Neural progenitor cell (in vitro differentiated cells): ENCODE results near the gene IER5L. TPM values are rescaled to one million over a fixed set of nuclear protein-coding genes. Genes with fewer than 3 reads are reported as not detected.
A peak's percentile ranks its signal among the peaks of the same experiment; 100 is the strongest.

Experiments
- DNase-seq: peaks from one replicate; pipeline ENCODE4 v3.0.0-alpha.2; 2016; ENCODE audit warnings: low spot score
- H2AFZ ChIP-seq: fragments of 200-600 bp; sonication (generic); replicated peaks from 2 replicates; pipeline ENCODE4 v1.6.1; 2016; ENCODE audit warnings: antibody characterized with exemption
- H3F3A ChIP-seq: fragments of 200-600 bp; sonication (generic); 2 replicates; pipeline ENCODE4 v1.6.1; 2016; ENCODE audit warnings: antibody characterized with exemption, low read depth
- H3K27ac ChIP-seq: fragments of 200-600 bp; sonication (generic); 2 replicates; pipeline ENCODE4 v1.5.1; 2016; ENCODE audit warnings: mild to moderate bottlenecking
- H3K27me3 ChIP-seq: fragments of 200-600 bp; sonication (generic); 2 replicates; pipeline ENCODE4 v1.6.1; 2016; ENCODE audit warnings: mild to moderate bottlenecking, moderate library complexity
- H3K36me3 ChIP-seq: fragments of 200-600 bp; sonication (generic); 2 replicates; pipeline ENCODE4 v1.5.1; 2016
- H3K4me1 ChIP-seq: fragments of 200-600 bp; sonication (generic); 2 replicates; pipeline ENCODE4 v1.6.1; 2016; ENCODE audit warnings: mixed run types
- H3K4me2 ChIP-seq: fragments of 200-600 bp; sonication (generic); 2 replicates; pipeline ENCODE4 v1.6.1; 2016
- H3K4me3 ChIP-seq: fragments of 200-600 bp; sonication (generic); 2 replicates; pipeline ENCODE4 v1.5.1; 2016
- H3K79me2 ChIP-seq: fragments of 200-600 bp; sonication (generic); 2 replicates; pipeline ENCODE4 v1.6.1; 2016; ENCODE audit warnings: low read depth
- H3K9ac ChIP-seq: fragments of 200-600 bp; sonication (generic); 2 replicates; pipeline ENCODE4 v1.6.1; 2016
- H3K9me3 ChIP-seq: fragments of 200-600 bp; sonication (generic); 2 replicates; pipeline ENCODE4 v1.5.1; 2016; ENCODE audit warnings: low read depth
- H4K20me1 ChIP-seq: fragments of 200-600 bp; sonication (generic); 2 replicates; pipeline ENCODE4 v1.6.1; 2016; ENCODE audit warnings: low read depth
- H3K27ac Mint-ChIP-seq: 3 replicates; pipeline ENCODE4 v1.8.0; 2021; ENCODE audit warnings: mixed read lengths
- H3K27me3 Mint-ChIP-seq: 2 replicates; pipeline ENCODE4 v1.8.0; 2022; ENCODE audit warnings: low read depth, mild to moderate bottlenecking, inconsistent platforms, moderate library complexity, mixed read lengths; ENCODE audit not compliant: insufficient read depth
- H3K36me3 Mint-ChIP-seq: 3 replicates; pipeline ENCODE4 v1.8.0; 2021; ENCODE audit warnings: mixed read lengths
- H3K4me1 Mint-ChIP-seq: 3 replicates; pipeline ENCODE4 v1.8.0; 2021; ENCODE audit warnings: mixed read lengths
- H3K4me3 Mint-ChIP-seq: 3 replicates; pipeline ENCODE4 v1.8.0; 2021; ENCODE audit warnings: mild to moderate bottlenecking, moderate library complexity, mixed read lengths
- H3K9me3 Mint-ChIP-seq: 3 replicates; pipeline ENCODE4 v1.8.0; 2020; ENCODE audit warnings: mixed read lengths
- EZH2 ChIP-seq: fragments of 200-600 bp; sonication (generic); IDR thresholded peaks from 2 replicates; pipeline ENCODE4 v1.6.1; 2017; ENCODE audit warnings: antibody characterized with exemption, mild to moderate bottlenecking, moderate library complexity
- EZH2phosphoT487 ChIP-seq: fragments of 200-600 bp; sonication (generic); IDR thresholded peaks from 2 replicates; pipeline ENCODE4 v1.6.1; 2017; ENCODE audit warnings: antibody characterized with exemption
- total RNA-seq: library from RNA; depleted of rRNA; stranded (reverse); fragments of >200 nt; gene quantifications from 2 replicates; pipeline ENCODE4 v1.2.3, GENCODE V29; 2015; ENCODE audit warnings: low replicate concordance
- TF ChIP-seq, protein P1 (sequence below): fragments of 200-600 bp; sonication (generic); IDR thresholded peaks from 2 replicates; pipeline ENCODE4 v1.5.1; 2017; ENCODE audit warnings: antibody characterized with exemption, mild to moderate bottlenecking

The IER5L gene
- total RNA-seq, 1 donor from 2014 or later: 12.2 TPM

DNA sequence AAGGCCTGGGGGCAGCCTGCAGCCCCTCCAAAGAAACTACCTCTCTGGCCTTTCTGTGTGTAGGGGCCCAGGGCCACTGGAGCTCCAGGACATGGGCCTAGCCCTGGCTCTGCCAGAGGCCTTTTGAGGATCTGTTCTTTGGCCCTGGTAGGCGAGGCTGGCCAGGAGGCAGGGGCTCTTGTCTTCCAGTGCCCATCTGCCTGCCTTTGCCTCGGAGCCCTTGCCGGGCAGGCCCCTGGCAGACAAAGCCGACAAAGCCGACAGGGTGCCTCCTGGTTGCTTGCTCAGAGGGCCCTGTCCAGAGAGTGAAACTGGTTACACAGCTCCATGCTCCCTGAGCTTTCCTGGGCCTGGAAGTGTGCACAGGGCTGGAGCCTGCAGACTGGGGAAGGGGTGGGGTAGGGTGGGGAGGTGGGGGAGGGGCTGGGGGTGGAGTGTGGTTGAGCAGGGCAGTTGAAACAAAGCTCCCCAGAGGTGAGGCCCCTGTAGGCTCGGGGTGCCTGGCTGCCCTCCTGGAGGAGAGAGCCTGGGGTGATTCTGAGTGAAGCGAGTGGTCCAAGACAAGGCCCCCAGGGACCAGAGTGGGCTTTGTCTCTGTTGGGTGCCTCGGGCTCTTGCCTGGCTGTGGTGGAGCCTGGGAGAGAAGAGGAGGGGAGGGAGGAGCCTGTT lies 37.5 kb downstream of the IER5L start:
- Mint-ChIP-seq H3K4me3 (peak overlapping the region; percentile 83), H3K36me3 (peaks cover 10% of the 10 kb centered on the region), H3K27ac (peak overlapping the region; percentile 99), H3K27me3 (peaks cover 9% of the 10 kb centered on the region), H3K9me3 (no peaks in the 10 kb centered on the region), H3K4me1 (peaks cover 62% of the 10 kb centered on the region)
- peaks cover 44% of the 10 kb centered on the region for H3K4me1 ChIP-seq
- H2AFZ ChIP-seq: no peak overlapping the region
- no peaks in the 10 kb centered on the region for H3K36me3 ChIP-seq
- H3K4me3 ChIP-seq: peak overlapping the region; percentile 30
- TF ChIP-seq, protein P1, sequence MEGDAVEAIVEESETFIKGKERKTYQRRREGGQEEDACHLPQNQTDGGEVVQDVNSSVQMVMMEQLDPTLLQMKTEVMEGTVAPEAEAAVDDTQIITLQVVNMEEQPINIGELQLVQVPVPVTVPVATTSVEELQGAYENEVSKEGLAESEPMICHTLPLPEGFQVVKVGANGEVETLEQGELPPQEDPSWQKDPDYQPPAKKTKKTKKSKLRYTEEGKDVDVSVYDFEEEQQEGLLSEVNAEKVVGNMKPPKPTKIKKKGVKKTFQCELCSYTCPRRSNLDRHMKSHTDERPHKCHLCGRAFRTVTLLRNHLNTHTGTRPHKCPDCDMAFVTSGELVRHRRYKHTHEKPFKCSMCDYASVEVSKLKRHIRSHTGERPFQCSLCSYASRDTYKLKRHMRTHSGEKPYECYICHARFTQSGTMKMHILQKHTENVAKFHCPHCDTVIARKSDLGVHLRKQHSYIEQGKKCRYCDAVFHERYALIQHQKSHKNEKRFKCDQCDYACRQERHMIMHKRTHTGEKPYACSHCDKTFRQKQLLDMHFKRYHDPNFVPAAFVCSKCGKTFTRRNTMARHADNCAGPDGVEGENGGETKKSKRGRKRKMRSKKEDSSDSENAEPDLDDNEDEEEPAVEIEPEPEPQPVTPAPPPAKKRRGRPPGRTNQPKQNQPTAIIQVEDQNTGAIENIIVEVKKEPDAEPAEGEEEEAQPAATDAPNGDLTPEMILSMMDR: no peak
- TF ChIP-seq EZH2 (no peak), EZH2phosphoT487 (no peak)
- no peaks in the 10 kb centered on the region for H3K9me3 ChIP-seq
- DNase-seq: peak; percentile 58
- H3K27me3 ChIP-seq: no peaks in the 10 kb centered on the region
- peaks cover 7% of the 10 kb centered on the region for H4K20me1 ChIP-seq
- H3K4me2 ChIP-seq: peak overlapping the region; percentile 62
- H3K9ac ChIP-seq: no peak overlapping the region
- peaks cover 33% of the 10 kb centered on the region for H3K79me2 ChIP-seq
- H3K27ac ChIP-seq: peak overlapping the region; percentile 94
- peaks cover 45% of the 10 kb centered on the region for H3F3A ChIP-seq

DNA sequence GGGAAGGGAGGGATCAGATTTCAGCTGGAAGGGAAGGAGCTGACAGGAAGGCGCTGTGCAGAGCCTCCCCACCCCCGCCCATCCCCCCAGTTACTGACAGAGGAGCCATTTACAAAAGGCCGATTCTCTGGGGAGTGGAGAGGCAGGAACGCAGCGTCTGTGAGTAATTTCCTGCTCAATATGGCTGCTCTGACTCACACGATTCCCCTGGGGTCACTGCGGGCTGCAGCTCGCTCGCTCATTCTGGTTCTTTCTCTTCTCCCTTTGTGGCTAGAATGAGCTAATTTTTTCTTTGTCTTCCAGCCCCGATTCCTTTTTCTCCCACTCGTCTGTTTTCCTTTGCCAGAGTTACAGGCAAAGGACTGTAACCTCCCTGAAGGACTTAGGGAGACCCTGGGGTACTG lies 38.1 kb downstream of the IER5L start:
- peaks cover 39% of the 10 kb centered on the region for H3K4me1 ChIP-seq
- peaks cover 2% of the 10 kb centered on the region for H4K20me1 ChIP-seq
- TF ChIP-seq EZH2 (no peak), EZH2phosphoT487 (no peak)
- TF ChIP-seq, protein P1: no peak
- peaks cover 58% of the 10 kb centered on the region for H3K4me1 Mint-ChIP-seq
- no peak overlapping the region for H3K9ac ChIP-seq
- no peaks in the 10 kb centered on the region for H3K9me3 ChIP-seq
- H3K27ac ChIP-seq: peak overlapping the region; percentile 94
- H2AFZ ChIP-seq: no peak overlapping the region
- H3K4me3 Mint-ChIP-seq: peak overlapping the region; percentile 83
- peaks cover 9% of the 10 kb centered on the region for H3K27me3 Mint-ChIP-seq
- H3K4me2 ChIP-seq: peak overlapping the region; percentile 62
- peaks cover 40% of the 10 kb centered on the region for H3F3A ChIP-seq
- H3K4me3 ChIP-seq: peak overlapping the region; percentile 30
- no peaks in the 10 kb centered on the region for H3K9me3 Mint-ChIP-seq
- H3K79me2 ChIP-seq: peaks cover 33% of the 10 kb centered on the region
- peak; percentile 94 for DNase-seq
- H3K36me3 Mint-ChIP-seq: peaks cover 13% of the 10 kb centered on the region
- no peaks in the 10 kb centered on the region for H3K27me3 ChIP-seq
- no peaks in the 10 kb centered on the region for H3K36me3 ChIP-seq
- H3K27ac Mint-ChIP-seq: peak overlapping the region; percentile 99

DNA sequence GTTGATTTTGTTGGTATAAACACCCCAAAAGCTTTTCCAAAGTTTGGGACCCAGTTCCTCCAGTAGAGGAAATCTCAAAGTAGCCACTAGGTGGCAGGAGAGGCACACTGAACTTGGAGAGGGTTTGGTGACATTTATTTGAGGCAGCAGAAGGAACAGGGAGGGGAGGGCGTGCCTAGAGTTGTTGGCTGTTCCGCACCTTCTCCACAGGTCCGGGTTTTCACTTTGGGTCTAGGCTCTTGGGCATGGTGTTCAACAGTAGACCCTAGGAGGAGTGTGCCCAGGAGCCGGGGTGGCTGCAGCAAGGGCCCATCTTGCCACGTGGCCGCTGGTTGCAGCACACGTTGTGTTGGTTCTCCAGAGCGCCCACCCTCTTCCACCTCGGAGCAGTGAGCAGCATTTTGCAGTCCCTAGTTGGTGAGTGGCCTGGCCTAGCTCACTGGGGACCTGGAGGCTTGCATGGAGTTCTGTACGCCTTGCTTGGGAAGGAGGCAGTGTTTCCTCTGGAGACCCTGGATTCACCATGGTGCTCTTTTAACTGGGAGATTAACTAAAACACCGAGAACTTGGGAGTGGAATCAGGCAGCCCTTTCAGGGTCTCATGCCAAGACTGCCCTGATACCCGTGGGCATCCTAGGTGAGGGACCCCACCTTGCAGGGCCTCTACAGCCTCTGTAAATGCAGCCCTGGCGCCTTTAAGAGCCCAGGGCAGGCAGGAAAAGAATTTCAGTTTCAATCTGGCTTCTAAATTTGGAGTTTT lies 38.6 kb downstream of the IER5L start:
- no peak overlapping the region for H3K9ac ChIP-seq
- H4K20me1 ChIP-seq: no peaks in the 10 kb centered on the region
- H3K4me3 ChIP-seq: peak overlapping the region; percentile 30
- Mint-ChIP-seq H3K27ac (peak overlapping the region; percentile 99), H3K9me3 (no peaks in the 10 kb centered on the region), H3K36me3 (peaks cover 16% of the 10 kb centered on the region), H3K4me1 (peaks cover 56% of the 10 kb centered on the region), H3K4me3 (peak overlapping the region; percentile 83), H3K27me3 (peaks cover 9% of the 10 kb centered on the region)
- no peaks in the 10 kb centered on the region for H3K9me3 ChIP-seq
- peak overlapping the region; percentile 94 for H3K27ac ChIP-seq
- no peak overlapping the region for H2AFZ ChIP-seq
- peaks cover 33% of the 10 kb centered on the region for H3K79me2 ChIP-seq
- H3F3A ChIP-seq: peaks cover 36% of the 10 kb centered on the region
- H3K36me3 ChIP-seq: no peaks in the 10 kb centered on the region
- no peak for TF ChIP-seq EZH2
- TF ChIP-seq, protein P1: peak; percentile 92
- no peaks in the 10 kb centered on the region for H3K27me3 ChIP-seq
- peak; percentile 86 for DNase-seq
- H3K4me2 ChIP-seq: peak overlapping the region; percentile 62
- H3K4me1 ChIP-seq: peaks cover 39% of the 10 kb centered on the region
